GM23338 (cell line): ENCODE data around the gene PRDX4.

Experiments used
- EZH2 ChIP-seq: fragments of 200-600 bp; sonication (generic); IDR thresholded peaks from one replicate; pipeline ENCODE4 v1.8.0; 2017; ENCODE audit warnings: antibody characterized with exemption, mild to moderate bottlenecking, low read depth; ENCODE audit not compliant: unreplicated experiment
- EZH2phosphoT487 ChIP-seq: fragments of 200-600 bp; sonication (generic); IDR thresholded peaks from one replicate; pipeline ENCODE4 v1.8.1; 2018; ENCODE audit warnings: antibody characterized with exemption; ENCODE audit not compliant: unreplicated experiment
- POLR2AphosphoS5 ChIP-seq: IDR thresholded peaks from 2 replicates; pipeline ENCODE4 v1.6.1; 2016; ENCODE audit warnings: antibody characterized with exemption, low read depth
- TF ChIP-seq, protein P1 (sequence below), 2 experiments: fragments of 200-600 bp in 1 of 2; sonication (generic) in 1 of 2; conservative IDR thresholded peaks; 2 replicates each; pipeline versions ENCODE4 v1.5.1 to v1.6.1; 2016 to 2017; ENCODE audit warnings: antibody characterized with exemption in 2 of 2, low read depth in 2 of 2, mild to moderate bottlenecking in 2 of 2, moderate library complexity in 1 of 2

DNA sequence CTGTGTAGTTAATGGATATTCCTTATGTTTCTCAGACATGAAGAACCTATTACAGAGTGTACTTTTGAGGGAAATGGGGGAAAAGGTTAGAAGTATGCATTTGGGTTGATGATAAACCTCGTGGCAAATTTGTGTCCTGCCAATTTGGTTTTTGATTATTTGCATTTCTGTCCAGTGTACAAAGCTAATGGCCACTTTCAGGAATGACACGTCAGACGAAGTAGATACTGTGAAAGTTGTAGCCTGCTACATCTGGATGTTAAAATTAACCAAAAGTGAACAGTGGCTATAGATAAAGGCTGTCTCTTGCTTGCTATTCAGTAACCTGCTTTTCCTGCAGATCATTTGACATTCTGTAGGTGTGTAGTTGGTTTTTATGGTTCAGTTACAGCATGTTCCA lies 1.0 kb downstream of the PRDX4 start:
- TF ChIP-seq, protein P1, sequence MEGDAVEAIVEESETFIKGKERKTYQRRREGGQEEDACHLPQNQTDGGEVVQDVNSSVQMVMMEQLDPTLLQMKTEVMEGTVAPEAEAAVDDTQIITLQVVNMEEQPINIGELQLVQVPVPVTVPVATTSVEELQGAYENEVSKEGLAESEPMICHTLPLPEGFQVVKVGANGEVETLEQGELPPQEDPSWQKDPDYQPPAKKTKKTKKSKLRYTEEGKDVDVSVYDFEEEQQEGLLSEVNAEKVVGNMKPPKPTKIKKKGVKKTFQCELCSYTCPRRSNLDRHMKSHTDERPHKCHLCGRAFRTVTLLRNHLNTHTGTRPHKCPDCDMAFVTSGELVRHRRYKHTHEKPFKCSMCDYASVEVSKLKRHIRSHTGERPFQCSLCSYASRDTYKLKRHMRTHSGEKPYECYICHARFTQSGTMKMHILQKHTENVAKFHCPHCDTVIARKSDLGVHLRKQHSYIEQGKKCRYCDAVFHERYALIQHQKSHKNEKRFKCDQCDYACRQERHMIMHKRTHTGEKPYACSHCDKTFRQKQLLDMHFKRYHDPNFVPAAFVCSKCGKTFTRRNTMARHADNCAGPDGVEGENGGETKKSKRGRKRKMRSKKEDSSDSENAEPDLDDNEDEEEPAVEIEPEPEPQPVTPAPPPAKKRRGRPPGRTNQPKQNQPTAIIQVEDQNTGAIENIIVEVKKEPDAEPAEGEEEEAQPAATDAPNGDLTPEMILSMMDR (conservative IDR thresholded peaks at IDR 0.05; ENCODE audit: low read depth in 2 of 2), result no peak
- TF ChIP-seq POLR2AphosphoS5, result no peak
- TF ChIP-seq EZH2, result no peak
- no peak for TF ChIP-seq EZH2phosphoT487
